SKM-1 treated with dmso at 0.1 percent for 144 hours (cell line): ENCODE measurements around the gene RNF224.

Experiments
- DNase-seq: peaks from one replicate; lab custom pipeline; 2025; ENCODE audit not compliant: unreplicated experiment; lab: John Stamatoyannopoulos, UW

The RNF224 gene

DNA sequence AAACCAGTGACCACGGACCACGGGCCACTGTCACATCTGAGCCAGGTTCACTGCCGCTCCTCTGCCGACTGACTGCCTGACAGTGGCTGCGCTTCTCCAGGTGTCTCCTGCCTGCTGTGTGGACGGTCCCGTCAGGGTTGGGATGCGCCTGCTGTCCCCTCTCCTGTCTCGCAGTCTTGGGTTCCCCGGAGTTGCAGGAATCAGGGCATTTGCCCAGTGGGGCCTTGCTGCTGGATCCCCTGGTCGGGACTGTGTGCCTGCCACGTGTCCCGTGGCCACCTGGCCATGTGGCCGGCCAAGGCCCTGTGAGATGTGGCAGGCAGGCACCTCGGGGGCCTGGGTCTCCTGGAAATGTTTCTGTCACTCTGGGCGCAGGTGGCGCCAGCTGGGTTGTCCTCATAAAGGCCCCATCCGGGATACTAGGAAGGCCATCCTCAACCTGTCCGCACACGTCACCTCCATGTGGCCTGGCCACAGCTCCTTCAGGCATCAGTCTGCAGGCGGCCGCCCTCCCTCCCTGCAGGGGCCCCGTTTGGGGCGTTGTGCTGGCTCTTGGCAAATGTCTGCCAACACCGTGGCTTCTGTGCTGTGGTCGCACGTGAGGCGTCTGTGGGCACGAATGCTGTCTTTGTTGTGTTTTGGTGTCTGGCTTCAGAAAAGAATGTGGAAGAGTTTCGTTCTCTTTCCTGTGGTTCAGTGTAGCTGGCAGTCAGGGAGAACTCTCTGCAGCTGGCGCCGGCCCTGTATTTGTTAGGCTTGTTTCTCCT is 43.8 kb downstream of the RNF224 start:
- DNase-seq, result no peak

DNA sequence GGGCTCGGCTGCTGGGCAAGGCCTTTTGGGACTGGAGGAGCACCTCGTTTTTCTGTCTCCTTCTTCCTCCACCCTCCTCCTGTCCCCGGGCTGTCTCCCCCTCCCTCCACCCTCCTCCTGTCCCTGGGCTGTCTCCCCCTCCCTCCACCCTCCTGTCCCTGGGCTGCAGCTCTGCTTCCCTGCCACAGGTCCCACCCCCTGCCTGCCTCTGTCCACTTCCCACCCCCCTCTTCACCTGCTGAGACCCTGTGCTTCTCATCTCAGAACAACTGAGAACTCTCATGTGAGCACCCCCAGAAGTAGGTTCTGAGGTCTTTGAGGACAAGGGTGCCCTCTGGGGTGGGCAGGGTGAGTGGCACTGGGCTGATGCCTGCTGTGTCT is 44.4 kb downstream of the RNF224 start:
- no peak for DNase-seq

DNA sequence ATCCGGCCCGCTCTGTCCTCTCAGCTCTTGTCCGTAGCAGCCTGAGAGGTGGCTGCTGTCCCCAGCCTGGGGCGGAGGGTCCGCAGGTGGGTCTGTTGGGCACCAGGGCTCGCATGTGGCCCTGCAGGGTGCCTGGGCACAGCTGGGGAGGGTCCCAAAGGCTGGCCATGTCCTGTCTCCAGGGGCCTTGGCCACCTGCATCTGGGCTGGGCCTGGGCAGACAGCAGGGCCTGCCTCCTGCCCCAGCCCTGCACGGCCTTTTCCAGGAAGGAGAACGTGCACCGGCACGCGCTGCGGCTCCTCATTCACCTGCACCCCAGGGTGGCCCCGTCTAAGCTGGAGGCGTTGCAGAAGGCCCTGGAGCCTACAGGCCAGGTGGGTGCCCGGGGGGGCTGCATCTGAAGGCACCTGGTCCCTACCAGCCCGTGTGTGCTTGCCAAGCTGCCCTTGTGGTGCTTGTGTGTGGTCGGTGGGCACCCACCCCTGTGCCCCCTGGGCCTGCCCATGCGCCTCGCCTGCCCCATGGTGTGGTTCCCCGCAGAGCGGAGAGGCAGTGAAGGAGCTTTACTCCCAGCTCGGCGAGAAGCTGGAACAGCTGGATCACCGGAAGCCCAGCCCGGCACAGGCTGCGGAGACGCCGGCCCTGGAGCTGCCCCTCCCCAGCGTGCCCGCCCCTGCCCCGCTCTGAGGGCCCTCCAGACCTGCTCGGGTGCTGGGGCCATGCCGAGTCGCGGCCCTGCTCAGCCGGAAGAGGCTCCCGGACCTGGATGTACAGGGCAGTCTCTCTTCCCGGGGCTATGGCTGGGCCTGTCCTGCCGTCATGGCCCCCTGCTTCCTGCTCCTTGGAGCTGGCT is 45.2 kb downstream of the RNF224 start:
- DNase-seq, result no peak

DNA sequence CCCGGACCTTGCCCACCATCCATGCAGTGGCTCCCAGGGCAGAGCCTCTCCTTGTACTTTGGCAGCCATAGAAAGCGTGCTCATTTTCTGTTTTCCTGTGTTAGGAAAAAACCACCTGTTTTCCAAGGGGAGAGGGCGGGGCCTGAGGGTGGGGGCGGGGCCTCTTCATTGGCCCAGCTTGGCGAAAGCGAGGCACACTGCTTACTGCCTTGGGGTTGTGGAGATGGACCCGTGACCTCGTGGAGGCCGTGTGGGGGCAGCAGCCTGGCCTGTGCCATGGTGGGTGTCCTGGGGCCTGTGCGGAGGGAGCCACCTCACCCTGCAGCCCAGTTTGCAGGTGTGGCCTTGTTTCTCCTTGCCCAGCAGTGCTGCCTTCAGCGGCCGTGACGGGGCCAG is 45.8 kb downstream of the RNF224 start:
- DNase-seq, result no peak

DNA sequence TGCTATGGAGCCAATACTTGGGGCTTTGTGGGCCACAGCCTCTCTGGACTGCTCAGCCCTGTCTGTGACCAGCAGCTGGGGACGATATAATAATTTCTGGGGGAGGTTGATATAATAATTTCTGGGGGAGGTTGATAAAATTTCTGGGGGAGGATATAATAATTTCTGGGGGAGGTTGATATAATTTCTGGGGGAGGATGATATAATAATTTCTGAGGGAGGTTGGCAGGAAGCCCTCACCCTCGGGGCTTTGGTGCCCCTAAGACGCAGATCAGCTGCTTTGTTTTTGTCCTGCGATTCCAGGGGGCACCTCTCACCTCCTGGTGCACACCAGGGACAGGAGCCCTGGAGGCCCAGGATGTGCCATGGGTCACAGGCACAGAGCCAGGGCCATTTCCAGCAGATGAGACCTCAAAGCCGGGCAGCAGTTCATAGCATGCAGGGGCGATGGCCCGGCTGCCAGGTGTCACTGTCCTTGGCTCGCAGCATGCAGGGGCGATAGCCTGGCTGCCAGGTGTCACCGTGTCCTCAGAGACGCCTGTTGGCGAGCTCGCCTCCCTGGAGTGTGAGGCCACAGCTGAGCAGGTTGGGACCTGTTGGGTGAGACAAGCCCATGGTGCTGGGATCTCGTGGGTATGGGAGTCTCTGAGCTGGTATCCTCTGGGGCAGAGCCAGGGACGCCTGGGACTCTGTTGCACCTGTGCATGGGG is 46.5 kb downstream of the RNF224 start:
- no peak for DNase-seq

DNA sequence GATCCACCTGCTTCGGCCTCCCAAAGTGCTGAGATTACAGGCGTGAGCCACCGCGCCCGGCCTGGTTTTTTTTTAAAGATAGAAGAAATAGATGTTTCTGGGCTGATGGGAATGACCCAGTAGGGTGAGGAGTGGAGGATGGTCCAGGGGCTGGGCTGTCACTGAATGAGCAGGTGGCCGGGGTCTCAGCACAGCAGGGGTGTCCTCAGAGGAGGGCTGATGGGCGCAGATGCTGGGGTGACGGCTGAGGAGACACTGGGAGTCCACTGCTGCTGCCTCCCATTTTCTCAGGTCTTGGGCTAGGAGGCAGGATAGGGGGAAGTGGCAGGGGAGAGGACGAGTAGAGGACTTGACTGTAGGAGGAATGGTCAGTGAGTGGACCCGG is 47.9 kb downstream of the RNF224 start:
- no peak for DNase-seq

DNA sequence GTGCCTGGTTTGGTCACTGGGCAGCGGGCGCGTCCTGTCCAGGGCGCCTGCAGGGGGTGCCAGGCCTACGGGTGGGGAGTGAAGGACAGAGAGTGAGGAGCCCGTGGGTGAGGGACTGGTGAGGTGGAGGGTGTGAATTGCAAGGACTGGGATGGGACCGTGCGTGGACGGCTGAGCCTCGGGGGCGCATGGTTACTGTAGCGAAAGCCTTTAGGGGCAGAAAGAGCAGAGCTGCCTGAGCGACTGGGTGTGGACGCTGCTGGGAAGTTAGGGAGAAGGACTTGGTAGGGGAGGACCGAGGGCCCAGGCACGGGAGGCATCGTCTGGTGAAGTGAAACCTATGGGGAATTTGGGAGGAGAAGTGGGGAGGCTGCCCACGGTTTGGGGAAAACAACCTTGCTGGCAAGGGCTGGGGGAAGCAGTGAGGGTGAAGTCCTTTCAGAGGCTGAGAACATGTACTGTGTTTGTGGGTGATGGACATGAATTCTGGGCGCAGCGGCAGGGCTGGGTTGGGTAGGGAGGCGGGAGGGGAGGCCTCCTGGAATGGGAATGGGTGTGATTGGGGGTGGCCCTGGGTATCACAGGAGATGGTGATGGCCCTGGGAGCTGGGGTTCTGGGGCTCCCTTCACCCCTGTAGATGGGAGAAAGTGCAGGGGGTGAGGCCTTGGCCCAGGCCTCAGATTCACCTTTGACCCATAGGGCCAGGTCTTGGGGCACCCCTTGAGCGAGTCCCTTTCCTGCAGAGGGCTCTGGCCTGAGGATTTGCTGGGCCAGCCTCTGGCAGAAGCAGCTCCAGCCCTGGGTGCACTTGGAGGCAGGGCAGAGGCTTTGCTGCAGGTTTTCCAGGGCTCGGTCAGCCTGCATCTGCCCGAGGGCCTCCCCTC is 48.5 kb downstream of the RNF224 start:
- no peak for DNase-seq

DNA sequence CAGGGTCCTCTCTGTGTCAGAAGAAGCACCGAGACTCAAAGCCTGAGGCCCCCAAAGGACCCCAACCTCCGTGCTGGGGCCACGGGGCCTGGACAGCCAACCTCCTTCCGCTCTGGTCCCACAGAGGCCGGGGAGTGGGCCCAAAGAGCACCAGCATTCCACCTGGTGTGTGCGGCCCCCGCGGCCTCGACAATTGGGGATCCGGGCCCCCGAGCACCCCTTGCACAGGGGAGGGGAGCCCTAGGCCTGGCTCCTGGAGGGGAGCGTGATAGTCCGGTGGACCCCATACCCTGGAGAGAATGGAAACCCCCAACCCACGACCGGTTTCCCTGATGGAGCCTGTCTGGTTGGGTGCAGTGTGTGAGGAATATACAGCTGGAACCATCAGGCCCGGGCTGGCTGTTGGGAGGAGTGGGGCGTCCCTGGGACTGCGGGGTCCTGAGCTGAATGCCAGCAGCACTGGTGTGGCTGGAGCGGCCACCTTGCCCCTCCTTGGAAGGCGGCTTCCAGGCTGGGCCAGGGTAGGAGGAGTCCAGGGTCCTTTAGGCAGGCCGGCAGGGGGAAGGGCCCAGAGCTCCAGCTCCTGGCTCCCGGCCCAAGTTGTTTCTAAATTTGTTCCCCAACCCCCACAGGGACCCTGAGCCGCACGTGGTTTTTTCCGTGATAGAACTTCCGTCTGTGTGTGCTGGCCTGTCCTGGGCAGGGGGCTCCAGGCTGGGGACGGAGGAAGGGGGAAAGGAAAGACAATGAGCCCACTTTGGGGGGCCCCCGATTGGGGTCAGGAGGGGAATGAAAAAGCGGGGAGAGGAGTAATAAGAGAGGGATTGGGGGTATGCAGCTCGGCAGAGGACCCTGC is 49.4 kb downstream of the RNF224 start:
- DNase-seq, result peak; percentile 72

DNA sequence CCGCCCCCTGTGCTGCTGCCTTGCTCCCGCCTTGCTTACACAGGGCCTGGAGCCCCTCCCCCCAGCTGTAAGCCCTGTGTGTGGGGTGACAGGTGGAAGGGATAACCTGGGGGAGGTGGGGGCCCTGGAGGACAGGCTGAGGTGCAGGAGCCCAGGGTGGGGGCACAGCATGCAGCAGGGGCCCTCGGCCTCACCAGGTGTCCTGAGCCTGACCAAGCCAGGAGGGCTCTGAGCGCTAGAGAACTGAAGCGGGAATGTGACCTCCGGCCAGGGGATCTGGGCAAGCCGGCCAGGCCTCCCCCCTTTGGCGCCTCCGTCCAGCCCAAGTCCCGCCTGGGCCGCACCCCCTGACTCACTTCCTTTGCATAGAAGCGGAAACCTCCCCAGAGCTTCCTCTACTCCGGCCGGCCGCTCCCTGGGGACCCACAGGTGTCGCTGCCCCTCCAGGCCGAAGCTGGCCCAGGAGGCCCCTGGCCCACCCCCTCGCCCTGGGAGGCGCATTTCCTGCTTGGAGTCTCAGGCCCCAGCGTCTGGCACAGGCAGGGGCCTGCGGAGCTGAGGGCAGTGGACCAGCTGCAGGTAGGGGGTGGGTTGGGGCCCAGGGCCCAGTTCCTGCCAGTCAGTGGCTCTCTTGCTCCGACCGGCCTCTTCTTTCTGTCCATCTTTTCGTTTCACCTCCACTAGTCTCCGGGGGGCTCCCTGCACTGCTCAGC is 50.2 kb downstream of the RNF224 start, which contains the start of gene TOR4A:
Gene TOR4A (plus strand): TSS at position 398 of the 713 bp plus-strand sequence. CDS start 964 bp downstream, outside the sequence.
- DNase-seq, result peak; percentile 92

DNA sequence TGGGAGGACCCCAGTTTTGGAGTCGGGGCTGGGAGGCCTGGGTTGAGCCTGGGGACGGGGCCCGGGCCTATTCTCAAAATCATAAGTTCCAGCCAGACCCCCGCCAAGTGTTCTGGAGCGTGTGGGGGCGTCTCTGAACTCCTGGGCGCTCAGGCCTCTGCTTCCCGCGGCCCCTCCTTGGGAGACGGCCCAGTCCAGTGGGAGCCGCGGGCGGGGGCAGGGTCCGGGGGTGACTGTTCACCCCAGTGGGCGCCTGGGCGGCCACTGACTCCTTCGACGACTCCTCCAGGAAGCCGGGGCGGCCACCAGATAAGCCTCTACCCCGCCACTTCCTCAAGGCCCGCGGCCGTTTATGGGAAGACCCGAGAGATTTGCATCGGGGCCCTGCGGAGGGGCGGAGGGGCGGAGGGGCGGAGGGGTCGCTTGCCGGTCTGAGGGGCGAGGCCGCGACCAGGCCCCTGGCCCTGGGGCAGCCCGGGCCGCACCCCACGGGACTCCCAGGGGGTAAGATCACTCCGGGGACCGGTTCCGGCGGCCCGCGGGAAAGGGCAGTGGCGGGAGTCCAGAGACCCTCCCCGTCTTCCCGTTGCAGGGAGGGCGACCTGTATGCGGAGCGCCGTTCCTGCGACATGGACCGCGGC is 50.9 kb downstream of the RNF224 start:
- peak; percentile 37 for DNase-seq
